Naive B cell (primary cell): Measurements from ENCODE around the gene ATP6V0E1. TPM values are rescaled to one million over a fixed set of nuclear protein-coding genes. Genes with fewer than 3 reads are reported as not detected.
A peak's percentile ranks its signal among the peaks of the same experiment; 100 is the strongest.

Experiments used
- ATAC-seq, 2 donors: fragments of 150-1000 bp; cut with Tn5 transposase; 2 replicates each; pipeline ENCODE4 v1.10.0; 2021; ENCODE audit warnings: low read depth in 2 of 2, mild to moderate bottlenecking in 2 of 2, moderate library complexity in 2 of 2
- DNase-seq: peaks from one replicate; pipeline ENCODE4 v3.0.0; 2022
- H3K27ac Mint-ChIP-seq, 6 donors: one replicate each; pipeline ENCODE4 v1.8.0; 2020 to 2022; ENCODE audit warnings: mild to moderate bottlenecking in 6 of 6, mixed read lengths in 6 of 6, moderate library complexity in 5 of 6, inconsistent platforms in 2 of 6
- H3K27me3 Mint-ChIP-seq, 3 donors: one replicate each; pipeline ENCODE4 v1.8.0; 2021 to 2022; ENCODE audit warnings: mixed read lengths in 3 of 3, mild to moderate bottlenecking in 1 of 3
- H3K36me3 Mint-ChIP-seq, 2 donors: one replicate each; pipeline ENCODE4 v1.8.0; 2020 to 2022; ENCODE audit warnings: mixed read lengths in 2 of 2, inconsistent platforms in 1 of 2, mild to moderate bottlenecking in 1 of 2
- H3K4me1 Mint-ChIP-seq, 3 donors: one replicate each; pipeline ENCODE4 v1.8.0; 2020 to 2022; ENCODE audit warnings: mixed read lengths in 3 of 3, inconsistent platforms in 1 of 3, mild to moderate bottlenecking in 1 of 3, moderate library complexity in 1 of 3
- H3K4me3 Mint-ChIP-seq, 8 donors: one replicate each; pipeline ENCODE4 v1.8.0; 2020 to 2022; ENCODE audit warnings: mild to moderate bottlenecking in 8 of 8, mixed read lengths in 8 of 8, moderate library complexity in 8 of 8, inconsistent platforms in 2 of 8
- H3K9me3 Mint-ChIP-seq, 7 donors: one replicate each; pipeline ENCODE4 v1.8.0; 2020 to 2022; ENCODE audit warnings: mixed read lengths in 7 of 7, mild to moderate bottlenecking in 5 of 7, inconsistent platforms in 2 of 7, moderate library complexity in 1 of 7
- polyA plus RNA-seq, 6 donors: library from polyadenylated mRNA; unstranded; fragments of 300-500 nt; fragmentation: Illumina TruSeq; gene quantifications; one replicate each; pipeline ENCODE4 v1.2.3, GENCODE V29; 2021; ENCODE audit warnings: low read depth in 6 of 6

The ATP6V0E1 gene
- polyA plus RNA-seq, 6 donors from 2014 or later: 386 to 553 (median 418) TPM

DNA sequence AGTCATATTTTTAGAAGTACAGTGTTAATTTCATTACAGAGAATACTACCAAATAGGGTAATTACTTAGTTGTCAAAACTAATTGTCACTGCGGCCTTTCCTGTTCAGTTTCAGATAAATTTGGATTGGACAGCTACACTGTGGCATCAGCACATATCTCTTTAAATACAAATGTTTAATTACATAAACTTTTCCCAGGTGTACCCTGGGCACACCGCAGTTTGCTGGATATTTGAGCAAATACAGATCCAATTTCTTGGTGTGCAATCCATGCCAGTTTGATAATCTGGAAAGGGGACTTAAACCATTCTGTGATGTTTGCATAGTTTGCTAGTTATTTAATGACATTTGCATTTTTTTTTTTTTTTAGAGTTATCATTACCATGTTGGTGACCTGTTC is 10.8 kb downstream of the ATP6V0E1 start:
- ATAC-seq (no peak), DNase-seq (no peak)
- peaks cover 24 to 28% (median 26%) of the 10 kb centered on the region in 3 donors for H3K4me1 Mint-ChIP-seq
- no peak overlapping the region for H3K27ac Mint-ChIP-seq
- H3K4me3 Mint-ChIP-seq: no peak overlapping the region
- no peaks in the 10 kb centered on the region for H3K27me3 Mint-ChIP-seq
- peaks cover 11 to 29% of the 10 kb centered on the region in 2 donors for H3K36me3 Mint-ChIP-seq
- no peaks in the 10 kb centered on the region for H3K9me3 Mint-ChIP-seq

DNA sequence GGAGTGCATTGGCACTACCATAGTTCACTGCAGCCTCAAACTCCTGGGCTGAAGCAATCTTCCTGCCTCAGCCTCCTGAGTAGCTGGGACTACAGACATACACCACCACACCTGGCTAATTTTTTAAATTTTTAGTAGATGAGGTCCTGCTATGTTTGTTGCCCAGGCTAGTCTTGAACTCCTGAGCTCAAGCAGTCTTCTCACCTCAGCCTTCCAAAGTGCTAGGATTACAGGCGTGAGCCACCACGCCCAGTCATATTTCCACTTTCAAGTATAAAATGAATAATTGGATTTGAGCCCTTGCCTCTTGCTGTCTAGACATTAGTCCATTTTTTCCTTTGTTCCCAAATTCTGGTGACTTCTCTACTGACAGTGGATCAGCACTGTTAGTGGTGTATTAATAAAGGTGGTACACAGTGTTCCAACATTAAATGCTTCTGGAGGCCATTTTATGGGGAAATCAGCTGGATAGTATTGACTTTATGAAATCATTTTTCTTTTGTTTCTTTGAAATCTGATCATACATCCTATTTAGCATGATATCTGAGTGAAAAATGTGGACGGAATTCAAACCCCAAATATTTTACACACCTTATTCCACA is 15.9 kb downstream of the ATP6V0E1 start:
- H3K27me3 Mint-ChIP-seq: no peaks in the 10 kb centered on the region
- peaks cover 36 to 52% (median 42%) of the 10 kb centered on the region in 3 donors for H3K4me1 Mint-ChIP-seq
- H3K27ac Mint-ChIP-seq: no peak overlapping the region
- no peaks in the 10 kb centered on the region for H3K9me3 Mint-ChIP-seq
- ATAC-seq (no peak), DNase-seq (no peak)
- H3K36me3 Mint-ChIP-seq: peaks cover under 1 to 5% of the 10 kb centered on the region in 2 donors
- H3K4me3 Mint-ChIP-seq: no peak overlapping the region

DNA sequence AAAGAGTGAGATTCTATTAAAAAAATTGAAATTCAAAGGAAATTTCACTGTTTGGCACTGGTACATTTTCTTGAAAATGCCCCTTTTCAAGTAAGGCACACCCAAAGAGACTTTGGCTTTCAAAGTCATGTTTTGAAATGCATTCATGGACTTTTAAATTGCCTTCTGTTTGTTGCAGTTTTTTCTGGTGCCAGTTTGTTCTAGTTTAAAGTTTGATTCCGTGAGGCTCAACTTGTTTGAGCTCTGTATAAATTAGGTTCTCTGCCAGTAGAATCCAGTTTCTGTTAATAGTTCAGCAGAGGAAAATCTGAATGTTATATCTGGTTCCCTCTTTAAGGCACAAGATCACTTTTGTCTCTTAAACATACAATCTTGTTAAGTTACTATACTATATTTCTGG is 16.4 kb downstream of the ATP6V0E1 start:
- Mint-ChIP-seq H3K9me3 (no peaks in the 10 kb centered on the region), H3K27me3 (no peaks in the 10 kb centered on the region), H3K4me1 (peaks cover 41 to 57% (median 46%) of the 10 kb centered on the region in 3 donors), H3K27ac (peak overlapping the region in 2 of 6 donors; percentile 7 to 83), H3K4me3 (no peak overlapping the region), H3K36me3 (peaks cover 0 to 5% of the 10 kb centered on the region in 2 donors)
- DNase-seq (no peak), ATAC-seq (no peak)

DNA sequence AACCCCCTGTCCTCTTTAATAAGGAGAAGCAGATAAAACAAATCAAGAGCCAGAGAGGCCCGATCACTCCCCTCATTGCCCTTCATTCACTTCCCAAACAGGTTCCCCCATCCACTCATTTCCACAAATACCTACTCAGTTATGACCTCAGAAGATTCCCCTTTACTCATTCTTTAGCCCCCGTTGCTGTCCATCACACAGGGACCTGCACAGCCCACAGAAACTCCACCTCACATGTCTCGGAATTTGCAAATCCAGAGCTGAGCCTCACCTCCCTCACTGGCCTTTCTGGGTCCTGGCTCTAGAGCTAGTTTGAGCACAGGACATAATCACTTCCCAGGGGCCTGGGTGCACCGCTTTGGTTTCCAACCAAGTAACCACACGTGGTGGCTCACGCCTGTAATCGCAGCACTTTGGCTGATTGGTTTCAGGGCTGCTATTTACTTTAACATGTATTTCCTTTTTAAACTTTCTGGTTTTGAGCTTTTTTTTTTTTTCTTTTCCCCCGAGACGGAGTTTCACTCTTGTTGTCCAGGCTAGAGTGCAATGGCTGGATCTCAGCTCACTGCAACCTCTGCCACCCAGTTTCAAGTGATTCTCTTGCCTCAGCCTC is 17.8 kb downstream of the ATP6V0E1 start:
- Mint-ChIP-seq H3K36me3 (peaks cover 0 to 5% of the 10 kb centered on the region in 2 donors), H3K9me3 (no peaks in the 10 kb centered on the region), H3K4me1 (peaks cover 54 to 62% (median 54%) of the 10 kb centered on the region in 3 donors), H3K27me3 (no peaks in the 10 kb centered on the region), H3K4me3 (peak overlapping the region in 3 of 8 donors; percentile 4 to 57 (median 5)), H3K27ac (peak overlapping the region in 5 of 6 donors; percentile 28 to 83 (median 38))
- ATAC-seq (no peak), DNase-seq (no peak)

DNA sequence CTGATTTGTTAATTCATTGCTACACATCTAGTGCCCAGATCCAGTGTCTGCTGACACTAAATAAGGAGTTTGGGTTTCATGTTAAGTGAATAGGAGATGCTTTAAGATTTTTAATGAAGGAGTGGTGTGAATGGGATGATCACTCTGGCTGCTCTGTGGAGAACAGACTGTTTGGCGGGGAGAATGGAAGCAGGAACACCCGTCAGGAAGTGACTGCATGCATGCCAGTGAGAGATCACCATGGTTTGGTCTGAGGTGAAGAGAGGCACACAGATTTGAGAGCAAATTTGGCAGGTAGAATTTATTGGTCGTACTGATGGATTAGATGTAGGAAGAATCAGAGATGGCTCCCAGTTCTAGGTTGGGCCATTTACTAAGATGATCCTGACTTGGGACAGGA is 19.8 kb downstream of the ATP6V0E1 start:
- Mint-ChIP-seq H3K4me1 (peaks cover 67 to 79% (median 73%) of the 10 kb centered on the region in 3 donors), H3K4me3 (peak overlapping the region in 3 of 8 donors; percentile 18 to 53 (median 25)), H3K9me3 (no peaks in the 10 kb centered on the region), H3K27ac (peak overlapping the region; percentile 24 to 94 (median 84)), H3K36me3 (peaks cover 0 to 5% of the 10 kb centered on the region in 2 donors), H3K27me3 (no peaks in the 10 kb centered on the region)
- no peak for DNase-seq
- no peak for ATAC-seq

DNA sequence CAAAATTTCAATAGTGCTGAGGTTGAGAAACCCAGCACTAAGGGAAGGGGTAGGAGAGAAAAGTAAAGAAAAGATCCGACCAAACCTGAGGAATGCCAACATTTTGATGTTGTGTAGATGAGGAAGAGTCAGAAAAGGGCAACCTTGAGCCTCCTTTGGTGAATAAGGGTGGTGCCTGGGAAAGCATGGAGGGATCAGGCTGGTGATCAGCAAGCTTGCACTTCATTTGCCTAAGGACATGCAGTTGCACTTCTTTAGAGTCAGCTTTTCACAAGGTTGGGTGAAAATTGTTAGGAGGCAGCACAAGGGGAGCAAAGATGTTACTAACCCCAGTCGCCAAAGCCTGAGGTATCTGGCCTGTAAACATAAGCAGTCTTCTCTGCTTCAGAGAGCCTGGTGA is 20.4 kb downstream of the ATP6V0E1 start:
- Mint-ChIP-seq H3K4me1 (peaks cover 67 to 81% (median 73%) of the 10 kb centered on the region in 3 donors), H3K4me3 (peak overlapping the region in 4 of 8 donors; percentile 9 to 53 (median 38)), H3K36me3 (peaks cover 0 to 5% of the 10 kb centered on the region in 2 donors), H3K9me3 (no peaks in the 10 kb centered on the region), H3K27me3 (no peaks in the 10 kb centered on the region), H3K27ac (peak overlapping the region in 5 of 6 donors; percentile 43 to 94 (median 83))
- no peak for DNase-seq
- no peak for ATAC-seq

DNA sequence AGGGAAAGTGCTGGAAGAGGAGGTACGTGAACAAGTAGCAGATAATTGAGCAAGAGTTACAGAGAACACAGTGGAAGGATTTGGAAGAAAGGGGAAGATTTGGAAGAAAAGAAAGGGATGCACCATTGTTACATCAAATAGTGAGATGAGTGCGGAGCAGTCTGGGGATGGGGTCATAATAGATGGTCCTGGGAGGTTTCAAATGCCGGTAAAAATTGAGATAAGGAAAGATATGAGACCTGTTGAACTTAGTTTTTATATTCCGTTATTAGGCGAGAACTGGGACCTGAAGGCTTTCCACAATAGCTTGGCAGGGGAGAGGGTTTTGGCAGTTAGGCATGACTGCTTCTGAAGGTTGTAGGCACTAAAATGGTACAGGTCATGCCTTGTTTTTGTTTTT is 20.9 kb downstream of the ATP6V0E1 start:
- Mint-ChIP-seq H3K4me1 (peaks cover 66 to 82% (median 73%) of the 10 kb centered on the region in 3 donors), H3K9me3 (no peaks in the 10 kb centered on the region), H3K36me3 (peaks cover 0 to 5% of the 10 kb centered on the region in 2 donors), H3K27ac (peak overlapping the region in 4 of 6 donors; percentile 46 to 83 (median 70)), H3K27me3 (no peaks in the 10 kb centered on the region), H3K4me3 (peak overlapping the region in 2 of 8 donors; percentile 0 to 51)
- no peak for DNase-seq
- no peak for ATAC-seq

DNA sequence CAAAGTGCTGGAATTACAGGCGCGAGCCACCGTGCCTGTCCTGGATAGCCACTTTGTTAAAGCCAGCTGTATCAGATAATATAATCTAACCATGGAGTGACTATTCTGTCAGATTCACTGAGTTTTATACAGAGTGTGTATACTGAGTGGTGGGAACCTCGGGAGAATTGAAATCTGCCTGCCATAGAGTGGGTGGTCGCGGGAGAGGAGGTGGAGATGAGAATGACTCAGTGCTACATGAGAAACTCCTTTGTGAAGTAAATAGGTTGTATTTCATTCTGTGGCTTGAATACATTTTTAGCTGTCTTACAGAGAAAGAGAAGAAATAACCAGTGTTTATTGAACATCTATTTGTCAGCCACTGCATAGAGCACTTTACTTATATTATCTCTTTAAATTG is 26.4 kb downstream of the ATP6V0E1 start:
- Mint-ChIP-seq H3K4me1 (peaks cover 38 to 68% (median 64%) of the 10 kb centered on the region in 3 donors), H3K9me3 (no peaks in the 10 kb centered on the region), H3K4me3 (peak overlapping the region in 3 of 8 donors; percentile 9 to 46 (median 26)), H3K27me3 (no peaks in the 10 kb centered on the region), H3K27ac (peak overlapping the region in 5 of 6 donors; percentile 30 to 81 (median 64)), H3K36me3 (peaks cover 0 to 7% of the 10 kb centered on the region in 2 donors)
- no peak for DNase-seq
- no peak for ATAC-seq

DNA sequence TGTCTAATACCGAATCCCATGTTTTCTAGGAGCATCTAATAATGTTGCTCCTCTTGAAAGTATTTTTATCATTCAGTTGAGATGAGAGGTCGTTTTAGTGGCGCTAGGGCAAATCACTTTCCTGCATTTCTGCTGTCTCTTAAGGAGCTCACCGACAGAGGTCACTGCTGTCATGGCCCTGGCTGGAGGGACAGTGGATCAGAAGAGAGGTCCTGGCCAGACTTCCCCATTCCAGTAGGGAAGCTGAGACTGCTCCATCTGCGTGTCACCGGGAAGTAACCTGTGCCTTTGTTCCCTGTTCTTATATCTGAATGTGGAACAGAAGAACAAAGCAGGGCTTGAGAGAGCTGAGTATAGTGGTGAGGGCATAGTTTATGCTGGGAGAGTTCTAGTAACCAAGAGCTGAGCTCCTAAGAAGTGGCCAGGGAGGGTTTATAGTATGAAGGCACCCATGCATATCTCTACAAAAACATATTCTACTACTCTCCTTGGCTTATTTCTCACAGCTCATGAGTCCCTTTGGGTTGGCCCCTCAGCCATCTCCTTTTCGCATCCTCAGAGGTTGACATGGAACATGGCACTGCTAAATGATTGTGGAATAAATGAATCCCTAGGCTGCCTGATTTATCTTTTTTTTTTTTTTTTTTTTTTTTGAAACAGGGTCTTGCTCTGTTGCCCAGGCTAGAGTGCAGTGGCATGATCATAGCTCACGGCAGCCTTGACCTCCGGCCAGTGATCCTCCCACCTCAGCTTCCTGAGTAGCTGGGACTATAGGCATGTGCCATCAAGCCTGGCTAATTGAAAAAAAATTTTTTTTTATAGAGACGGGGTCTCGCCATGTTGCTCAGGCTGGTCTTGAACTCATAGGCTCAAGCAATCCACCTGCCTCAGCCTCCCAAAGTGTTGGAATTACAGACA is 27.2 kb downstream of the ATP6V0E1 start:
- Mint-ChIP-seq H3K4me3 (peak overlapping the region in 1 of 8 donors; percentile 30), H3K9me3 (no peaks in the 10 kb centered on the region), H3K4me1 (peaks cover 33 to 69% (median 62%) of the 10 kb centered on the region in 3 donors), H3K27ac (peak overlapping the region in 4 of 6 donors; percentile 47 to 81 (median 77)), H3K36me3 (peaks cover 0 to 7% of the 10 kb centered on the region in 2 donors), H3K27me3 (no peaks in the 10 kb centered on the region)
- DNase-seq: no peak
- ATAC-seq: no peak

DNA sequence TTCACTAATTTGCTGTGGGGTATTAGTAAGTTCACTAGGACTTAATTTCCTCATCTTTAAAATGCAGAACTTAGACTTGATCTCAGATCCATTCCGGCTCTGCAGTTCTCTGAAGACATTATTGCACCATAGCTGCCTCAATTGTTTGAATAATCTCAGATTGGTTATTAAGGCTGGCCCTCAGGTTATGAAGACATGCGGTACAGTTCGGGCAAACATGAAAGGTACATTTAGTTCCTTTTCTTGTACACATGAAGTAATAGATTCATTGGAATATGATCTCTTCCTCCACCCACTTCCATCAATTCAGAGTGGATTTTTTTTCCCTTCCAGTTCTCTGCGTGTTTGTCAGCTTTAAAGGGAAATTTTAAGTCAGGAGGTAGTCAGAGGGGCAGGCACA is 28.0 kb downstream of the ATP6V0E1 start:
- no peak overlapping the region for H3K4me3 Mint-ChIP-seq
- peaks cover 0 to 7% of the 10 kb centered on the region in 2 donors for H3K36me3 Mint-ChIP-seq
- no peaks in the 10 kb centered on the region for H3K27me3 Mint-ChIP-seq
- DNase-seq (no peak), ATAC-seq (no peak)
- H3K9me3 Mint-ChIP-seq: no peaks in the 10 kb centered on the region
- peaks cover 39 to 70% (median 62%) of the 10 kb centered on the region in 3 donors for H3K4me1 Mint-ChIP-seq
- peak overlapping the region in 3 of 6 donors; percentile 30 to 86 (median 47) for H3K27ac Mint-ChIP-seq

DNA sequence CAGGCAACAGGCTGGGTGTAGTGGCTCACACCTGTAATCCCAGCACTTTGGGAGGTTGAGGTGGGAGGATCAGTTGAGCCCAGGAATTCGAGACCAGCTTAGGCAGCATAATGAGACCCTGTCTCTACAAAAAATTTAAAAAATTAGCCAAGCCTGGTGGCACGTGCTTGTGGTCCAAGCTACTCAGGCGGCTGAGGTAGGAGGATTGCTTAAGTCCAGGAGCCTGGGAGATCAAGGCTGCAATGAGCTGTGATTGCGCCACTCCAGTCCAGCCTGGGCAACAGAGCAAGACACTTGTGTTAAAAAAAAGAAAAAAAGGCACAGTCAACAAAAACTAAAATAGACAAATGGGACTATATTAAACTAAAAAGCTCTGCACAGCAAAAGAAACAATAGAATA is 29.3 kb downstream of the ATP6V0E1 start:
- H3K36me3 Mint-ChIP-seq: peaks cover 0 to 7% of the 10 kb centered on the region in 2 donors
- peak overlapping the region in 2 of 6 donors; percentile 30 to 47 for H3K27ac Mint-ChIP-seq
- no peak overlapping the region for H3K4me3 Mint-ChIP-seq
- H3K4me1 Mint-ChIP-seq: peaks cover 34 to 65% (median 58%) of the 10 kb centered on the region in 3 donors
- ATAC-seq (no peak), DNase-seq (no peak)
- no peaks in the 10 kb centered on the region for H3K9me3 Mint-ChIP-seq
- no peaks in the 10 kb centered on the region for H3K27me3 Mint-ChIP-seq

DNA sequence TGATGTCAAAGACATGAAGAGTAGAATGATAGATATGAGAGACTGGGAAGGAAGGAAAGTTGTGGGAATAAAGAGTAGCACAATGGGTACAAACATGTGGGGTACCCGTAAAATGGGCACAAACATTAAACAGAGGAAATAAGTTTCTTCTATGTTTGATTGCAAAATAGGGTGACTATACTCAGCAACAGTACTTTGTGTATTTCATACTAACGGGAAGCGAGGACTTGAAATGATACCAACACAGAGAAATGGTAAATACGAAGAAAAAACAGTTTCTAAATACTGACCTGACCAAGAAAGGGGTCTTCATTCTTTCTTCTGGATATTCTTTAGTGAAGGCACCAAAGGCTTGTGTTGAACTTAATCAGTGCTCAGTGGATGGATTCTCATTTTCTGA is 31.1 kb downstream of the ATP6V0E1 start:
- no peaks in the 10 kb centered on the region for H3K27me3 Mint-ChIP-seq
- peaks cover 39 to 58% (median 58%) of the 10 kb centered on the region in 3 donors for H3K4me1 Mint-ChIP-seq
- H3K9me3 Mint-ChIP-seq: no peaks in the 10 kb centered on the region
- no peak for DNase-seq
- peaks cover 0 to 7% of the 10 kb centered on the region in 2 donors for H3K36me3 Mint-ChIP-seq
- no peak for ATAC-seq
- H3K27ac Mint-ChIP-seq: peak overlapping the region in 1 of 6 donors; percentile 15
- H3K4me3 Mint-ChIP-seq: no peak overlapping the region

DNA sequence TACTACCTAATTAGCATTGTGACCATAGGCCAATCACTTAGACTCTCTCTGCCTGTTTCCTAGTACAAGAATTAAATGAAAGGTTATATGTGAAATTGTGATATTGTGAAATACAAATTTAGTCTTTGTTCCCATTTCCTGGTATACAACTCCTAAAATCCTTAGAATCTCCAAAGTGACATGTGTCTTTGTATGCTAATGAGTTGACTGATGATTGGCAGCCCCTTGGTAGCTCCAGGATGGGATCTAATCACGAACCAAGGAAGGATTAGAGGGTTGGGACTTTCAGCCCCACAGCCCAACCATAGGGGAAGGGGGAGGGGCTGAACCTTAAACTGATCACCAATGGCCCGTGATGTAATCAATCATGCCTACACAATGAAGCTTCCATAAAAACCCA is 31.6 kb downstream of the ATP6V0E1 start:
- peak overlapping the region in 2 of 6 donors; percentile 57 to 72 for H3K27ac Mint-ChIP-seq
- ATAC-seq: no peak
- H3K27me3 Mint-ChIP-seq: no peaks in the 10 kb centered on the region
- H3K9me3 Mint-ChIP-seq: no peaks in the 10 kb centered on the region
- no peak overlapping the region for H3K4me3 Mint-ChIP-seq
- H3K36me3 Mint-ChIP-seq: peaks cover 0 to 5% of the 10 kb centered on the region in 2 donors
- peaks cover 36 to 53% (median 52%) of the 10 kb centered on the region in 3 donors for H3K4me1 Mint-ChIP-seq
- DNase-seq: no peak
